Naive thymus-derived CD4-positive, alpha-beta T cell (primary cell): ENCODE measurements around the gene ZIC2. TPM values are rescaled to one million over a fixed set of nuclear protein-coding genes. Genes with fewer than 3 reads are reported as not detected.
"Not testable (repeated sequence)": the region's sequence is repeated elsewhere in the genome, so short reads cannot be mapped to it uniquely, and the experiment has no call there.

Experiments
- ATAC-seq: fragments of 150-1000 bp; cut with Tn5 transposase; 2 replicates; pipeline ENCODE4 v1.10.0; 2021; ENCODE audit warnings: mild to moderate bottlenecking, moderate library complexity
- CTCF ChIA-PET: fragments of 350-600 bp; sonication (Branson Sonifier 250); formaldehyde crosslinking; loops from one replicate; lab custom pipeline; 2021; ENCODE audit warnings: antibody characterized with exemption; lab: Charles Lee
- POLR2A ChIA-PET: fragments of 350-600 bp; sonication (Branson Sonifier 250); formaldehyde crosslinking; loops from one replicate; lab custom pipeline; 2021; ENCODE audit warnings: antibody characterized with exemption, inconsistent platforms; lab: Charles Lee
- DNase-seq, 9 donors: peaks; one replicate each; pipeline versions ENCODE4 v3.0.0 to v3.0.0-alpha.2; 2020 to 2022; ENCODE audit warnings: mixed read lengths in 1 of 9
- H3K27ac ChIP-seq: one replicate; pipeline ENCODE4 v1.7.0; 2013; ENCODE audit warnings: mild to moderate bottlenecking, low read depth, low read length, moderate library complexity
- H3K27me3 ChIP-seq, 2 donors: one replicate each; pipeline ENCODE4 v1.7.0; 2013; ENCODE audit warnings: low read length in 2 of 2, mild to moderate bottlenecking in 2 of 2, moderate library complexity in 2 of 2; ENCODE audit not compliant: control insufficient read depth in 2 of 2, insufficient read depth in 2 of 2
- H3K36me3 ChIP-seq, 3 experiments: 1 replicate in 2 of 3; 2 replicates in 1 of 3; pipeline ENCODE4 v1.7.0; 2013; ENCODE audit warnings: low read length in 3 of 3, mild to moderate bottlenecking in 3 of 3, moderate library complexity in 1 of 3; ENCODE audit not compliant: insufficient read depth in 3 of 3, control insufficient read depth in 2 of 3
- H3K4me1 ChIP-seq, 2 donors: one replicate each; pipeline ENCODE4 v1.7.0; 2013; ENCODE audit warnings: low read length in 2 of 2, mild to moderate bottlenecking in 2 of 2, moderate library complexity in 1 of 2; ENCODE audit not compliant: control insufficient read depth in 2 of 2, insufficient read depth in 2 of 2
- H3K4me3 ChIP-seq: 2 replicates; pipeline ENCODE4 v1.7.0; 2013; ENCODE audit warnings: mild to moderate bottlenecking, low read length
- H3K9me3 ChIP-seq, 3 experiments: 1 replicate in 2 of 3; 2 replicates in 1 of 3; pipeline ENCODE4 v1.7.0; 2013; ENCODE audit warnings: low read length in 3 of 3; ENCODE audit not compliant: control insufficient read depth in 2 of 3
- H3K27ac Mint-ChIP-seq, 9 donors: one replicate each; pipeline ENCODE4 v1.8.0; 2020 to 2022; ENCODE audit warnings: mixed read lengths in 9 of 9, mild to moderate bottlenecking in 8 of 9, moderate library complexity in 5 of 9, inconsistent platforms in 2 of 9
- H3K27me3 Mint-ChIP-seq, 5 donors: one replicate each; pipeline ENCODE4 v1.8.0; 2021 to 2022; ENCODE audit warnings: mixed read lengths in 5 of 5, mild to moderate bottlenecking in 1 of 5
- H3K36me3 Mint-ChIP-seq, 5 donors: one replicate each; pipeline ENCODE4 v1.8.0; 2020 to 2022; ENCODE audit warnings: mixed read lengths in 5 of 5, mild to moderate bottlenecking in 3 of 5, inconsistent platforms in 1 of 5
- H3K4me1 Mint-ChIP-seq, 7 donors: one replicate each; pipeline ENCODE4 v1.8.0; 2020 to 2022; ENCODE audit warnings: mixed read lengths in 7 of 7, mild to moderate bottlenecking in 3 of 7, inconsistent platforms in 1 of 7
- H3K4me3 Mint-ChIP-seq, 10 donors: one replicate each; pipeline ENCODE4 v1.8.0; 2020 to 2022; ENCODE audit warnings: mild to moderate bottlenecking in 10 of 10, mixed read lengths in 10 of 10, moderate library complexity in 6 of 10, inconsistent platforms in 2 of 10
- H3K9me3 Mint-ChIP-seq, 11 donors: one replicate each; pipeline ENCODE4 v1.8.0; 2020 to 2022; ENCODE audit warnings: mixed read lengths in 11 of 11, mild to moderate bottlenecking in 4 of 11, inconsistent platforms in 1 of 11, moderate library complexity in 1 of 11
- intact Hi-C, 2 donors: fragments of 100-400 bp; cut with micrococcal nuclease; formaldehyde crosslinking; loops; one replicate each; pipeline ENCODE4 v1.15.1; 2023
- polyA plus RNA-seq, 2 donors: library from polyadenylated mRNA; unstranded; fragments of 300-500 nt; fragmentation: Illumina TruSeq; gene quantifications; one replicate each; pipeline ENCODE4 v1.2.3, GENCODE V29; 2021
- total RNA-seq, 6 experiments: library from RNA in 5 of 6; stranded (reverse) in 5 of 6; gene quantifications; 1 replicate in 5 of 6; 2 replicates in 1 of 6; pipeline ENCODE4 v1.2.3 and lab custom pipeline; 2021 to 2026

Gene ZIC2
- total and polyA plus RNA-seq, 7 experiments from 2014 or later, result 0.51 TPM; not detected in 6

DNA sequence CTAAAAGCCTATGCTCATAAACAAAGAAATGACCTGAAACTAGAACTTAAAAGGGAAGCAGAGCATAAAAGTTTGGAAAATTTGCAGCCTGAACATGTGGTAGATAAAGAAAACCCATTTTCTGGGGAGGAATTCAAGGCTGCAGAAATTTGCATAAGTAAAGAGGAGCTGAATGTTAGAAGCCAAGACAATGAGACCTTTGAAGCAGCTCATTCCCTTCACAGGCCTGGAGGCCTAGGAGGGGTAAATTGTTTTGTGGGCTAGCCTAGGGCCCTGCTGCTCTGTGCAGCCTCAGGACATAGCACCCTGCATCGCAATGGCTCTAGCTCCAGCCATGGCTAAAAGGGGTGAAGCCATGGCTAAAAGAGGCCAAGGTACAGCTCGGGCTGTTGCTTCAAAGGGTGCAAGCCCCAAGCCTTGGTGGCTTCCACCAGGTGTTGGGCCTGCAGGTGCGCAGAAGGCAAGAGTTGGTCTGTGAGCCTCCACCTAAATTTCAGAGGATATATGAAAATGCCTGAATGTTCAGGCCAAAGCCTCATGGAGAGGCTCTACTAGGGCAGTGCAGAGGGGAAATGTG, 38.3 kb downstream of the ZIC2 start:
- Histone ChIP-seq H3K27me3 (no peaks in the 10 kb centered on the region), H3K9me3 (no peaks in the 10 kb centered on the region), H3K36me3 (no peaks in the 10 kb centered on the region), H3K27ac (no peak overlapping the region), H3K4me1 (no peaks in the 10 kb centered on the region), H3K4me3 (no peak overlapping the region)
- DNase-seq (no peak), ATAC-seq (no peak)
- intact Hi-C loops, result no loop called here
- ChIA-PET CTCF (no interaction called here), POLR2A (interaction anchor here (0.6 kb wide), 1 partner anchor 15 kb away, joined by 3 read pairs; no protein-coding TSS in a partner anchor)
- H3K4me3 Mint-ChIP-seq, result no peak overlapping the region
- no peak overlapping the region for H3K27ac Mint-ChIP-seq
- H3K36me3 Mint-ChIP-seq, result peaks cover 0 to 6% (median 0%) of the 10 kb centered on the region in 5 donors
- H3K4me1 Mint-ChIP-seq, result no peaks in the 10 kb centered on the region
- peaks cover 0 to 9% (median 4%) of the 10 kb centered on the region in 11 donors for H3K9me3 Mint-ChIP-seq
- H3K27me3 Mint-ChIP-seq, result peaks cover 0 to 8% (median 5%) of the 10 kb centered on the region in 5 donors

DNA sequence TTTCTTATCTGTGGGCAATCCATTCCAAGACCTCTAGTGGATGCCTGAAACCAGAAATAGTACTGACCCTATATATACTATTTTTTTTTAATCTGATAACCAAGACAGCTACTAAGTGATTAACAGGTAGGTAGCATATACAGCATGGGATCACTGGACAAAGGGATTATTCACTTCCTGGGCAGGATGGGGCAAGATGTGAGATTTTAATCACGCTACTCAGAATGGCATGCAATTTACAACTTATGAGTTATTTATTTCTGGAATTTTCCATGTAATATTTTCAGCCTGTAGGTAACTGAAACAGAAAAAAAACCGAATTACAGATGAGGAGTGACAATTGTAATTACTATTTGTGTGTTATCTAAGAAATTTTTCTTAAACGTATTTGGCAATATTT, 41.2 kb downstream of the ZIC2 start:
- no peak overlapping the region for H3K27ac Mint-ChIP-seq
- no peaks in the 10 kb centered on the region for H3K27me3 ChIP-seq
- H3K4me3 ChIP-seq, result no peak overlapping the region
- ATAC-seq (no peak), DNase-seq (no peak)
- H3K9me3 Mint-ChIP-seq, result peaks cover 0 to 9% (median 4%) of the 10 kb centered on the region in 11 donors
- intact Hi-C loops, result no loop called here
- H3K27me3 Mint-ChIP-seq, result peaks cover 0 to 11% (median 9%) of the 10 kb centered on the region in 5 donors
- no peaks in the 10 kb centered on the region for H3K9me3 ChIP-seq
- peaks cover 0 to 6% (median 0%) of the 10 kb centered on the region in 5 donors for H3K36me3 Mint-ChIP-seq
- H3K4me1 ChIP-seq, result no peaks in the 10 kb centered on the region
- POLR2A ChIA-PET, result no interaction called here
- no peak overlapping the region for H3K4me3 Mint-ChIP-seq
- no peaks in the 10 kb centered on the region for H3K36me3 ChIP-seq
- H3K27ac ChIP-seq, result no peak overlapping the region
- CTCF ChIA-PET, result no interaction called here
- H3K4me1 Mint-ChIP-seq, result no peaks in the 10 kb centered on the region

DNA sequence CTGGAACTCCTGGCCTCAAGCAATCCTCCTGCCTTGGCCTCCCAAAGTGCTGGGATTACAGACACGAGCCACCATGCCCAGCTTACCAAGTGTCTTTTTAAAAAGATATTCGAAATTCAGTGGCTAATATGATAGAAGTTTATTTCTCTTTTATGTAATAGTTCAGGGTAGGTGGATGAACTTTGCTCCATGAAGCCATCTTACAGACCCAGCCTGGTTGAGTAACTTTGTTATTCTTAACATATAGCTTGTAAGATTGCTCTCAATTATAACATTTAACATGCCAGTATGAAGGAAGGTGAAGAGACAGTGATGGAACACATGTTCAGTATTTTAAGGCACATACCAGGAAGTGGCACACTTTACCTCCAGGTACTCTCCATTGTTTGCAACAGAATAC, 42.4 kb downstream of the ZIC2 start:
- POLR2A ChIA-PET, result no interaction called here
- CTCF ChIA-PET, result no interaction called here

DNA sequence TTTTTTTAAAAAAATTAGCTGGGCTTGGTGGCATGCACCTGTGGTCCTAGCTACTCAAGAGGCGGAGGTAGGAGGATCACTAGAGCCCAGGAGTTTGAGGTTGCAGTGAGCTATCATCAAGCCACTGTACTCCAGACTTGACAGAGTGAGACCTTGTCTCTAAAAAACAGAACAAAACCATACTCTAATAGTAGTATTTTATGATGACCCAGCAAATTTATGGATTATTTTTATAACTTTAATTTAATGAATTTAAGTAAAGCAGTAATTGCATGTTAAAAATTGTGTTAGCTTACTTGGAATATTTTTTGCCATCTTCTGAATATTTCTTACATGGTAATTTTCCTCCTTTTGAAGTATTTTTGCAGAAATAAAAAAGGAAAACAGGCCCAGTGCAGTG, 48.3 kb downstream of the ZIC2 start:
- H3K9me3 Mint-ChIP-seq, result peaks cover 0 to 4% (median 0%) of the 10 kb centered on the region in 11 donors
- POLR2A ChIA-PET, result interaction anchor here (0.6 kb wide), 1 partner anchor 17 kb away, joined by 5 read pairs; no protein-coding TSS in a partner anchor
- no peak overlapping the region for H3K4me3 Mint-ChIP-seq

More for the DNA sequence above, 42.4 kb downstream of the ZIC2 start:
- intact Hi-C loops, result no loop called here
- no peak overlapping the region for H3K27ac Mint-ChIP-seq
- H3K4me3 Mint-ChIP-seq, result no peak overlapping the region
- no peak overlapping the region for H3K27ac ChIP-seq
- no peak overlapping the region for H3K4me3 ChIP-seq
- peaks cover 0 to 14% (median 11%) of the 10 kb centered on the region in 5 donors for H3K27me3 Mint-ChIP-seq
- H3K9me3 ChIP-seq, result no peaks in the 10 kb centered on the region
- ATAC-seq (no peak), DNase-seq (no peak)
- H3K4me1 Mint-ChIP-seq, result no peaks in the 10 kb centered on the region
- H3K36me3 ChIP-seq, result no peaks in the 10 kb centered on the region
- H3K27me3 ChIP-seq, result no peaks in the 10 kb centered on the region
- H3K4me1 ChIP-seq, result no peaks in the 10 kb centered on the region
- H3K36me3 Mint-ChIP-seq, result peaks cover 0 to 6% (median 0%) of the 10 kb centered on the region in 5 donors
- peaks cover 0 to 13% (median 3%) of the 10 kb centered on the region in 11 donors for H3K9me3 Mint-ChIP-seq

DNA sequence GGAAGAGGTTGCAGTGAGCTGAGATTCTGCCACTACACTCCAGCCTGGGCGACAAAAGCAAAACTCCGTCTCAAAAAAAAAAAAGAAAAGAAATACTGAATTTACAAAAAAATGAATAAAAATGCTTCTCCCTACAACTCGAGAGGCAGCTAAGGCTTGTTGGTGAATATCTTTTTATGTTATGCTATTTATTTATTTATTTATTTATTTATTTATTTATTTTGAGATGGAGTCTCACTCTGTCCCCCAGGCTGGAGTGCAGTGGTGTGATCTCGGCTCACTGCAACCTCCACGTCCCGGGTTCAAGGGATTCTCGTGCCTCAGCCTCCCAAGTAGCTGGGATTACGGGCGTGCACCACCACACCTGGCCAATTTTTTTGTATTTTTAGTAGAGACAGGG, 51.1 kb downstream of the ZIC2 start:
- H3K27ac ChIP-seq, H3K36me3 ChIP-seq, intact Hi-C loops, H3K4me3 ChIP-seq, H3K4me1 Mint-ChIP-seq, H3K9me3 Mint-ChIP-seq, H3K4me1 ChIP-seq, ATAC-seq, H3K4me3 Mint-ChIP-seq, H3K9me3 ChIP-seq, H3K27me3 ChIP-seq, CTCF ChIA-PET, POLR2A ChIA-PET, H3K36me3 Mint-ChIP-seq, DNase-seq, H3K27ac Mint-ChIP-seq: not testable (repeated sequence)
- H3K27me3 Mint-ChIP-seq, result peaks cover 0 to 12% (median 8%) of the 10 kb centered on the region in 5 donors

More for the DNA sequence above, 48.3 kb downstream of the ZIC2 start:
- H3K9me3 ChIP-seq, result no peaks in the 10 kb centered on the region
- H3K4me3 ChIP-seq, result no peak overlapping the region
- no peaks in the 10 kb centered on the region for H3K4me1 Mint-ChIP-seq
- ATAC-seq (no peak), DNase-seq (no peak)
- no peak overlapping the region for H3K27ac Mint-ChIP-seq
- H3K36me3 Mint-ChIP-seq, result peaks cover 0 to 3% (median 0%) of the 10 kb centered on the region in 5 donors
- no peak overlapping the region for H3K27ac ChIP-seq
- CTCF ChIA-PET, result interaction anchor here (0.5 kb wide), 1 partner anchor 396 kb away, joined by 7 read pairs; no protein-coding TSS in a partner anchor
- peaks cover 6 to 18% (median 12%) of the 10 kb centered on the region in 5 donors for H3K27me3 Mint-ChIP-seq
- intact Hi-C loops, result no loop called here
- H3K27me3 ChIP-seq, result no peaks in the 10 kb centered on the region
- no peaks in the 10 kb centered on the region for H3K36me3 ChIP-seq
- no peaks in the 10 kb centered on the region for H3K4me1 ChIP-seq

DNA sequence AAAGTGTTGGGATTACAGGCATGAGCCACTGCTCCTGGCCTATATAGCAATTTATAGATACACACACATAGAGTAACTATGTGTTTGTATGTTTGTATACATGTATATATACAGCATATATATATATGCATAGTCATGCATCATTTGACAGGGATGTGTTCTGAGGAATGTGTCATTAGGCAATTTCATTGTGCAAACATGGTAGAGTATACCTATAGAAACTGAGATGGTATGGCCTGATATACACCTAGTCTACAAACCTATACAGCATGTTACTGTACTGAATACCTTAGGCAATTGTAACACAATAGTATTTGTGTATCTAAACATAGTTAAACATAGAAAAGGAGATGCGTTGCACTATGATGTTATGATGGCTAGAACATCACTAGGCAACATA, 54.4 kb downstream of the ZIC2 start:
- H3K9me3 ChIP-seq, result no peaks in the 10 kb centered on the region
- no peaks in the 10 kb centered on the region for H3K27me3 ChIP-seq
- no peaks in the 10 kb centered on the region for H3K36me3 ChIP-seq
- no peak overlapping the region for H3K4me3 ChIP-seq
- ATAC-seq, result no peak
- Mint-ChIP-seq H3K27ac (no peak overlapping the region), H3K27me3 (peaks cover 0 to 18% (median 7%) of the 10 kb centered on the region in 5 donors), H3K36me3 (no peaks in the 10 kb centered on the region), H3K4me1 (no peaks in the 10 kb centered on the region), H3K9me3 (no peaks in the 10 kb centered on the region), H3K4me3 (no peak overlapping the region)
- no peak overlapping the region for H3K27ac ChIP-seq
- POLR2A ChIA-PET, result no interaction called here
- H3K4me1 ChIP-seq, result no peaks in the 10 kb centered on the region
- intact Hi-C loops, result no loop called here
- CTCF ChIA-PET, result no interaction called here
- no peak for DNase-seq
